Testis (tissue), 5 donors: ENCODE measurements around the gene FGF21. TPM values are rescaled to one million over a fixed set of nuclear protein-coding genes. Genes with fewer than 3 reads are reported as not detected.
A peak's percentile ranks its signal among the peaks of the same experiment; 100 is the strongest.

Experiments used
- DNase-seq: peaks from one replicate; pipeline ENCODE4 v3.0.0-alpha.2; 2019
- H3K27ac ChIP-seq, 2 donors: fragments of 200-600 bp; sonication (generic); one replicate each; pipeline ENCODE4 v1.5.1; 2019
- H3K27me3 ChIP-seq: fragments of 200-600 bp; sonication (generic); one replicate; pipeline ENCODE4 v1.5.1; 2019
- H3K36me3 ChIP-seq: fragments of 200-600 bp; sonication (generic); one replicate; pipeline ENCODE4 v1.5.1; 2017; ENCODE audit warnings: low read depth; ENCODE audit errors: missing control alignments
- H3K4me1 ChIP-seq: fragments of 200-600 bp; sonication (generic); one replicate; pipeline ENCODE4 v1.5.1; 2019
- H3K4me3 ChIP-seq, 2 donors: fragments of 200-600 bp; sonication (generic); one replicate each; pipeline ENCODE4 v1.5.1; 2017 to 2019
- H3K9me3 ChIP-seq: fragments of 200-600 bp; sonication (generic); one replicate; pipeline ENCODE4 v1.5.1; 2017
- CTCF ChIP-seq, 3 experiments: fragments of 450-650 bp in 2 of 3; fragments of 200-600 bp in 1 of 3; sonication (generic) in 1 of 3; IDR thresholded peaks; one replicate each; pipeline ENCODE4 v1.5.1; 2016 to 2019; ENCODE audit warnings: antibody characterized with exemption in 3 of 3, mild to moderate bottlenecking in 2 of 3, moderate library complexity in 1 of 3
- POLR2A ChIP-seq: fragments of 450-650 bp; IDR thresholded peaks from one replicate; pipeline ENCODE4 v1.6.1; 2017; ENCODE audit warnings: antibody characterized with exemption, mild to moderate bottlenecking, moderate library complexity
- WGBS, 2 donors: methylation state at CpG; one replicate each; pipeline ENCODE4 v1.1.5; 2018; 5-methylcytosine and 5-hydroxymethylcytosine counted together
- intact Hi-C: fragments of 100-400 bp; cut with DNase I; formaldehyde crosslinking; loops from one replicate; pipeline ENCODE4 v1.15.1; 2023; ENCODE audit warnings: low total_unique reads
- long read RNA-seq, 2 donors: transcript quantifications; one replicate each; lab custom pipeline, GENCODE V29; 2026
- polyA plus RNA-seq: library from polyadenylated mRNA; stranded (reverse); fragments of 350-450 nt; fragmentation: Illumina TruSeq; extraction: RNeasy Lipid Tissue Mini Kit (QIAGEN cat#74804); gene quantifications from one replicate; pipeline ENCODE4 v1.2.3, GENCODE V29; 2014; ENCODE audit warnings: low read depth, low replicate concordance; ENCODE audit not compliant: insufficient read depth
- total RNA-seq, 2 donors: library from RNA; depleted of rRNA; stranded (reverse); fragments of >200 nt; gene quantifications; one replicate each; pipeline ENCODE4 v1.2.3, GENCODE V29; 2016

The FGF21 gene
- not detected for total RNA-seq
- polyA plus RNA-seq: not detected
- long read RNA-seq, donor 1: 0 reads
- long read RNA-seq, donor 2: 0 reads

DNA sequence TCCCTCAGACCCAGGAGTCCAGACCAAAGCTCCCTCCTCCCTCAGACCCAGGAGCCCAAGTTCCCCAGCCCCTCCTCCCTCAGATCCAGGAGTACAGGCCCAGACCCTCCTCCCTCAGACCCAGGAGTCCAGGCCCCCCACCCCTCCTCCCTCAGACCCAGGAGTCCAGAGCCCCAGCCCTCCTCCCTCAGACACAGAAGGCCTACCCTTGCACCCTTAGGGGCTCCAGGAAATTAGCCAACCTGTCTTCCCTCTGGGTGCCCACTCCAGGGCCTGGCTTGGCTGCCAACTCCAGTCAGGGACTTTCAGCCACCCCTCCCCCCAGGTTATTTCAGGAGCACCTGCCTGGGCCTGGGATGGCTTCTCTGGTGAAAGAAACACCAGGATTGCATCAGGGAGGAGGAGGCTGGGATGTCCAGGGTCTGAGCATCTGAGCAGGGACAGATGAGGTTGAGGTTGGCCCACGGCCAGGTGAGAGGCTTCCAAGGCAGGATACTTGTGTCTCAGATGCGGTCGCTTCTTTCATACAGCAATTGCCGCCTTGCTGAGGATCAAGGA lies at the start of gene FGF21:
TSS of gene FGF21 (plus strand) at position 441 of the 558 bp plus-strand sequence. CDS start 713 bp downstream, outside the sequence.
- no peak for TF ChIP-seq CTCF (IDR thresholded peaks at IDR 0.05)
- TF ChIP-seq POLR2A: no peak
- Histone ChIP-seq H3K4me3 (no peak within 1 kb of the TSS), H3K4me1 (peaks cover 19% of the 10 kb centered on the region), H3K36me3 (no peaks in the 10 kb centered on the region), H3K27ac (peak within 1 kb of the TSS; percentile 24 to 71), H3K27me3 (no peaks in the 10 kb centered on the region), H3K9me3 (no peaks in the 10 kb centered on the region)
- DNase-seq: no peak
- intact Hi-C loops: no loop called here
- WGBS, 2 donors: 75 to 80% methylated on average over 3 to 4 of the region's 4 CpGs

DNA sequence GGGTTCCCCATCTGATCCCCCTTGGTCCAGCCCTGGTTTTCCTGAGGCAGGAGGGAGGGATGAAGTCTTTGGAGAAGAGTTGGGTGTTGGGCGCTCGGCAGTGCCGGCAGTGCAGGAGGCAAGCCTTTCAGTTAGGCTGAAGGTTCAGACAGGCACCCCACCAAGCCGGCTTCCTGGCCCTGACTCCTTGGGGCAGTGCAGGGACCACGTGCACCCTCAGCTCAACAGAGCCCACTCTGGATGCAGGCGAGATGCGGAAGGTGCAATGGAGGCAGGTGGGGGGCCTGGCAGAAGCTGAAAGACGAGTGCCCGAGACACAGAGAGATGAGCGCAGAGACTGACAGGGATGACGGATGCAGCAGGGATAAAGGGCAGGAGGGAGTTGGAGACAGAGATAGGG lies 46.9 kb upstream of the FGF21 start:
- WGBS, 2 donors: 53 to 86% methylated on average over 9 to 11 of the region's 11 CpGs
- TF ChIP-seq CTCF (IDR thresholded peaks at IDR 0.05): no peak
- no peak for TF ChIP-seq POLR2A
- DNase-seq: no peak
- intact Hi-C loops: no loop called here
- Histone ChIP-seq H3K27me3 (no peaks in the 10 kb centered on the region), H3K27ac (no peak overlapping the region), H3K4me3 (no peak overlapping the region), H3K4me1 (peaks cover 10% of the 10 kb centered on the region), H3K9me3 (no peaks in the 10 kb centered on the region), H3K36me3 (no peaks in the 10 kb centered on the region)

DNA sequence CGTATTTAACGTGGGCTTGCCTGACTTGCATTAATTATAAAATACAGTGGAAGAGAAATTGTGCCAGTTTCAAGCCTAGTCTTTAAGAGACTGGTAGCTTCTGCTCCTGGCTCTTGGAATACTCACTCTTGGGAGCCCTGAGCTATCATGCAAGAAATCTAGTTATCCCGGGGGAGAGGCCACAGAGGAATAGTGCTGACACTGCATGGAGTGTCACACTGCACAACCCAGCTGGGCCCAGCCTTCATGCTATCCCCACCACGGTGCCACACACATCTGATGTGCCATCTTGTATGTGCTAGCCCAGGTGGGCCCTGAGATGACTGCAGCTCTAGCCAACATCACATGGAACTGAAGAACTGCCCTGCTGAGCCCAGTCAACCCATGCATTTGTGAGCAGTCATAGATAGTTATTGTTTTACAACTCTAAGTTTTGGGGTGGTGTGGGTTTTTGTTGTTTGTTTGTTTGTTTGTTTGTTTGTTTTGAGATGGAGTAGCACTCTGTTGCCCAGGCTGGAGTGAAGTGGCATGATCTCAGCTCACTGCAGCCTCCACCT lies 44.1 kb upstream of the FGF21 start:
- no peaks in the 10 kb centered on the region for H3K36me3 ChIP-seq
- no peaks in the 10 kb centered on the region for H3K9me3 ChIP-seq
- H3K4me1 ChIP-seq: peaks cover 27% of the 10 kb centered on the region
- H3K27ac ChIP-seq: no peak overlapping the region
- no peaks in the 10 kb centered on the region for H3K27me3 ChIP-seq
- 94 to 96% methylated on average over 4 of the region's 4 CpGs for WGBS, 2 donors
- intact Hi-C loops: no loop called here
- no peak overlapping the region for H3K4me3 ChIP-seq
- no peak for DNase-seq
- TF ChIP-seq POLR2A (no peak), CTCF (IDR thresholded peaks at IDR 0.05) (no peak)

DNA sequence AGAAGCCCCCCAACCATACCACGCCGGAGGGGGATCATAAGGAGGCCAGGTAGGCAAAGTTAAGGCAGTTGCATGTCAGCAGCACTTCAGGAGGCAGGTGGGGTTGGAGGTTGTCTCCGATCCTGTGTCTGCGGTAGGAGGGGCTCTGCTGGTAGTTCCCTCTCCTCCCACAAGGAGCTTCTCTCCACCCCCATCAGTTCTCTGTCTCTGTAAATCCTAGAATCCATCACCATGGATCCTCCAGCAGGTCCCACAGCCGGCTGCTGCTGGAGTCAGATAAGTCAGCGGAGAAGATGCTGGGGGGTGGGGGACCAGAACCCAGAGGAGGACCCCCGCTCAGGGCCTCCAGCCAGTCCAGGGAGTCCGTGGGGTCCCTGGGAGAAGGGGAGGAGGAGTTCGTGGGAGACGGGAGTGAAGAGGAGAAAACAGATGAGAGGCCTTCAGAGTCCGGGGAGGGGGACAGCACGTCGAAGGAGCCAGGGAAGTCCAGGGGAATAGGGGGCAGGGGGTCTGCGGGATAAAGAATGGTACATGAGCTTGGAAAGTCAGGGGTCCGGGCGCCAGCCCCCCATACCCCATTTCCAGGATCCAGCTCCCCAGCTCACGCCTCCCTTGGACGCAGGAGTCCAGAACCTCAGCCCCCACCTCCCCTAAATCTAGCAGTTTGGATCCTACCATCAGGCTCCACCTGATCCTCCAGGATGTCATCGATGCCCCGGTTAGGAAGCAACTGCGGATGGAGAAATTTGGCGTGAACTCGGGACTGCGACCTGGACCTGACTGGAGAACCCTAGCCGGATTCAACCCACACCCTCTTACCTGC lies 42.1 kb upstream of the FGF21 start:
- peak overlapping the region; percentile 50 to 65 for H3K4me3 ChIP-seq
- H3K9me3 ChIP-seq: no peaks in the 10 kb centered on the region
- H3K4me1 ChIP-seq: peaks cover 38% of the 10 kb centered on the region
- no peaks in the 10 kb centered on the region for H3K36me3 ChIP-seq
- TF ChIP-seq POLR2A (no peak), CTCF (IDR thresholded peaks at IDR 0.05) (no peak)
- H3K27me3 ChIP-seq: no peaks in the 10 kb centered on the region
- H3K27ac ChIP-seq: peak overlapping the region; percentile 36 to 73
- DNase-seq: no peak
- intact Hi-C loops: no loop called here
- 16 to 17% methylated on average over 20 to 25 of the region's 25 CpGs for WGBS, 2 donors
